GM12801 (cell line): ENCODE results near the gene POLR3E.

Source experiments
- TF ChIP-seq, protein P1 (sequence below): IDR thresholded peaks from one replicate; pipeline ENCODE4 v1.5.1; 2011; ENCODE audit warnings: control low read depth; ENCODE audit not compliant: insufficient read length; ENCODE audit errors: extremely low read depth

Gene POLR3E

DNA sequence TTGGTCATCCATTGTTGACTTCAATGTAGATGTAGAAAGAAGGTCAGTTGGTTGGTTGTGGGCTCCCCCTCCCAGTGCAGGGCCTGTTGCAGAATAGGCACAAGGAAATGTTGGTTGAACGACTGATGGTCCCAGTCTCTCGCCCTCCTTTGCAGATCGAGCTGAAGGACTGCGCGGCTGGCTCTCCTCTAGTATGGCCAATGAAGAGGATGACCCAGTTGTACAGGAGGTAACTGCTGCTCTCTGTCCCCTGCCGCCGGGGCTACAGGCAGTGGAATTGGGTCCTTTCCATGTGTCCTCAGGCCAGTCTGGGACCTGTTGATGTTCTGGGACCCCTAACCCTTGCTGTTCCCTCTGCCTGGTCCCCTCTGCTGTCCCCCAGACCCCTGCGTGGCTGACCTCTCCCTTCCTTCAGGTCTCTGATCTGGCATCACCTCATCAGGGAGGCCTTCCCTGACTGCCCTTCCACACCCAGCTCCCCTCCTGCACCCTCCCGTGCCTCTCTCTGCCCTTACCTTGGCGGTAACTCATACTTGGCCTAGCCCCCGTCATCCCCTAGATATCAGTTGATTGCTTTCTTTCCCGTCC is 5.7 kb downstream of the POLR3E start:
- TF ChIP-seq, protein P1, sequence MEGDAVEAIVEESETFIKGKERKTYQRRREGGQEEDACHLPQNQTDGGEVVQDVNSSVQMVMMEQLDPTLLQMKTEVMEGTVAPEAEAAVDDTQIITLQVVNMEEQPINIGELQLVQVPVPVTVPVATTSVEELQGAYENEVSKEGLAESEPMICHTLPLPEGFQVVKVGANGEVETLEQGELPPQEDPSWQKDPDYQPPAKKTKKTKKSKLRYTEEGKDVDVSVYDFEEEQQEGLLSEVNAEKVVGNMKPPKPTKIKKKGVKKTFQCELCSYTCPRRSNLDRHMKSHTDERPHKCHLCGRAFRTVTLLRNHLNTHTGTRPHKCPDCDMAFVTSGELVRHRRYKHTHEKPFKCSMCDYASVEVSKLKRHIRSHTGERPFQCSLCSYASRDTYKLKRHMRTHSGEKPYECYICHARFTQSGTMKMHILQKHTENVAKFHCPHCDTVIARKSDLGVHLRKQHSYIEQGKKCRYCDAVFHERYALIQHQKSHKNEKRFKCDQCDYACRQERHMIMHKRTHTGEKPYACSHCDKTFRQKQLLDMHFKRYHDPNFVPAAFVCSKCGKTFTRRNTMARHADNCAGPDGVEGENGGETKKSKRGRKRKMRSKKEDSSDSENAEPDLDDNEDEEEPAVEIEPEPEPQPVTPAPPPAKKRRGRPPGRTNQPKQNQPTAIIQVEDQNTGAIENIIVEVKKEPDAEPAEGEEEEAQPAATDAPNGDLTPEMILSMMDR, result no peak

DNA sequence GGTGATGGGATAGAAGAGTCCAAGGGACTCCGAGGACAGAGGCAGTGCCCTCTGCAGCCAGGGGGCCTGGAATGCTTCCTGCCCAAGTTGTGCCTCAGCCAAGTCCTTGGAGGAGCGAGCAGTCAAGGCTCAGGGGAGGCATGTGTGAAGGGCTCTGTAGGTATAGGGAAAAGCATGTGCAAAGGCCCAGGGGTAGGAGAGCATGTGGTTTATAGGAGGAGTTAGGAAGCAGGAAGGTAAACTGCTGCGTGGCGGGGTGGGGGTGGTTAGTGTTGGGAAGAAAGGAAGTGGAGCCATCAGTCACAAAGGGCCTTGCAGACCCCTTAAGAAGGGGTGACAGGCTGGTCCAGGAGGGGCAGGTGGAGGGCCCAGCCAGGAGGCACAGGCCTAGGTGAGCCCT is 7.2 kb downstream of the POLR3E start:
- TF ChIP-seq, protein P1, result no peak

DNA sequence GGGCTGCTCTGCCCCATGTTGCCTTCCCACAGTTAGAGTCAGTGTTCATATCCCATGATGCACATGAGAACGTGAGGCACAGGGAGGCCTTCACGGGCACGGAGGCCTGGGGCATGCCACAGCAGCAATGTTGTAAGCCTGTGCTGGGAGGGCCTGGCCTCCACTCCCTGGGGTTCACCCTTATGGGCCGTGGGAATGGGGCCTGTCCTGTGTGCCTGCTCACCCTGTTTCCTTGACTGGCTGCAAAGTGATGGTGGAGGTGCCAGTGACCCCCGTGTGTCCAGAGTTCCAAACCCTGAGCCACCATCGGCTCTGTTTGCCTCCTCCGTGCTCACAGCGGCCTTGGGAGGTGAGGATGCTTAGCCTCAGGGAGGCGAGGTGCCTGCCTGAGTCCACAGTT is 9.6 kb downstream of the POLR3E start:
- TF ChIP-seq, protein P1, result no peak

DNA sequence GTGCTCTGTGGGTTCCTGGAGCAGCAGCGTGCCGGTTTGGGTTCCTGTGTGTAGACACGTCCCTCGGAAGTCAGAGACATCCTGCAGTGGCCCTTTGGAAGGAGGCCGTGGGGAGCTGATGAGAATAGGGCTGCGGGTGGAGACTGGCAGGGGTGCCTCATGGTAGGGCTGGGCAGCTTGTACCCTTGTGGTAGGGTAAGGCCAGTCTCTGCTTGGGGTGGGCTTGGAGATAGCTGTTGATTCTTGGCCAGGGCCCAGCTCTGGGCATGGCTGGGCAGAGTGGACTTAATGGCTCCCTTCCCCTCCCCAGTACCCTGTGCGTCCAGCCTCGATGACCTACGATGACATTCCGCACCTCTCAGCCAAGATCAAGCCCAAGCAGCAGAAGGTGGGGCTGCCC is 10.6 kb downstream of the POLR3E start:
- TF ChIP-seq, protein P1, result no peak

DNA sequence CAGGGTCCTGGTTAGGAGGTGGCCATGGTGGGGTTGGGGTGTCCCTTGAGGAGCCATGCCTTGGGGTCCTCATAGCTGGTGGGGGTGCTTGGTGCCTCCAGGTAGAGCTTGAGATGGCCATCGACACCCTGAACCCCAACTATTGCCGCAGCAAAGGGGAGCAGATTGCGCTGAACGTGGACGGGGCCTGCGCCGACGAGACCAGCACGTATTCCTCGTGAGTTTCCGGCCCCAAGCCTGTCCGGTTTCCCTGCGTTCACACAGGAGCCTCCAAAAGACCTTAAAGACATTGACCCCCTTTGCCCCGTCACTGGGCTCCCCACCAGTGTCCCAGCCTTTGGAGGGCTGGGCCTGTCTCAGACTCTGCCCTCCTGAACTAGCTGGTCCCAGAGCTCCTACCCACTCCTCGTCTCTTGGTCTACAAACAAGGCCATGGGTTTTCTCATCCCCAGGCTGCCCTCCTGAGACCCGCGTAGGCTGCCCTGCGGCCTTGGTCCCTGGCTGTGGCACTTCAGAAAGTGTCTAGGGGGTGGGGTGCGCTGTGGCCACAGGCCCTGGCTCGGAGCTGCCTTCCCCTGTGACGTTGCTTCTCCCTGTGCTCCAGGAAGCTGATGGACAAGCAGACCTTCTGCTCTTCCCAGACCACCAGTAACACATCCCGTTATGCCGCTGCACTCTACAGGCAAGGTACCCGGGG is 11.8 kb downstream of the POLR3E start:
- TF ChIP-seq, protein P1, result no peak

DNA sequence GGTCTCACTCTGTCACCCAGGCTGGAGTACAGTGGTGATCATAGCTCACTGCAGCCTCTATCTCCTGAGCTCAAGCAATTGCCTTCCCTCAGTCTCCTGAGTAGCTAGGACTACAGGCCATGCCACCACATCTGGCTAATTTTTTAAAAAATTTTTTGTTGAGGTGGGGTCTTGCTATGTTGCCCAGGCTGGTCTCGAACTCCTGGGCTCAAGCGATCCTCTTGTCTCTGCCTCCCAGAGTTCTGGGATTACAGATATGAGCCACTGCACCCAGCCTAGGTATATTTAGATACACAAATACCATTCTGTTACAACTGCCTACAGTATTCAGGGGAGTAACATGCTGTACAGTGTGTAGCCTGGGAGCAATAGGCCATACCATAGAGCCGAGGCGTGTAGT is 14.3 kb downstream of the POLR3E start:
- TF ChIP-seq, protein P1, result no peak

DNA sequence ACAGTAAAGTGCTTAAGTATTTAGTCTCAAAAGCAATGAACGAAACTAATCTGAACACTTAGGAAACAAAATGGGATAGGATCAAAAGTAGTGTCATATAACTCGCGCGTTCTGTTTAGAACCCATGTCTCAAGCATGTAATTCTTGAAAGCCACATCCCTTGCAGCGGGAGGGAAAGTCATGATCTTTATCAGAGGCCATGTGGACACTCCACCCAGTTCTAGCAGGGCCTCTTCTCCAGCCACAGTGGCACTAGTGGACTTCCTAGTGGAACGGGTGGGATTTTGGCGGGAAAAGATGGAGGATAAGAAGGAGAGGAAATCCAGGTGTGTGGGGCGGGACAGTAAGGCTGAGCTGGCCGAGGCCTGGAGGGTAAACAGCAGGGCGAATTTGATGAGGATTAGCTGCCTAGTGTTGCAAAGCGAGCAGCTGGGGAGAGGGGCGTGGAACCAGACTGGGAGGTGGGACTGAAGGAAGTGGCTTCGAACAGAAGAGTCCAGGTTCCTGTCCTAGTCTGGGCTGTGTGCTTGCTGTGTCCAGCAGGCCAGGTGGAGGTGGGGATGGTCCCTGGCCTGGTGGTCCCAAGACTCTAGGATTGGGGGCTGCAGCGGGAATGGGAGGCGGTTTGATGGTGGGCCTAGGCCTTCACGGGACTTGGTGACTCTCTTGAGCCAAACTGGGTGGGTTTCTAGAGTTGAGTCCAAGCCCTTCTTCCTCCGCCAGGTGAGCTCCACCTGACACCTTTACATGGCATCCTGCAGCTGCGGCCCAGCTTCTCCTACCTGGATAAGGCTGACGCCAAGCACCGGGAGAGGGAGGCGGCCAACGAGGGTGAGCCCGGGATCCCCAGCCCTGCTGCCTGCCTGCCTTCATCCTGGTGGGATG is 15.9 kb downstream of the POLR3E start:
- TF ChIP-seq, protein P1, result no peak
